GM23338 (cell line): ENCODE data around the gene ZNF223. TPM values are rescaled to one million over a fixed set of nuclear protein-coding genes. Genes with fewer than 3 reads are reported as not detected.
A peak's percentile ranks its signal among the peaks of the same experiment; 100 is the strongest.

Experiments
- ATAC-seq: fragments of 200-7000 bp; cut with Tn5 transposase; 3 replicates; pipeline ENCODE4 v1.9.1; 2020
- DNase-seq: peaks from one replicate; pipeline ENCODE4 v3.0.0-alpha.2; 2015; ENCODE audit warnings: low spot score
- H2AFZ ChIP-seq: fragments of 200-600 bp; sonication (generic); 2 replicates; pipeline ENCODE4 v1.8.0; 2016; ENCODE audit warnings: antibody characterized with exemption, mild to moderate bottlenecking, moderate library complexity
- H3F3A ChIP-seq: fragments of 200-600 bp; sonication (generic); replicated peaks from 2 replicates; pipeline ENCODE4 v1.8.0; 2017; ENCODE audit warnings: antibody characterized with exemption, mixed run types, low read depth
- H3K27ac ChIP-seq: fragments of 200-600 bp; sonication (generic); 2 replicates; pipeline ENCODE4 v1.6.1; 2016; ENCODE audit warnings: low read depth
- H3K27me3 ChIP-seq: fragments of 200-600 bp; sonication (generic); 2 replicates; pipeline ENCODE4 v1.8.0; 2016; ENCODE audit warnings: mild to moderate bottlenecking, mixed run types, moderate library complexity; ENCODE audit not compliant: insufficient read depth
- H3K36me3 ChIP-seq: fragments of 200-600 bp; sonication (generic); 2 replicates; pipeline ENCODE4 v1.8.0; 2016; ENCODE audit warnings: mild to moderate bottlenecking; ENCODE audit not compliant: insufficient read depth
- H3K4me1 ChIP-seq: fragments of 200-600 bp; sonication (generic); 2 replicates; pipeline ENCODE4 v1.8.0; 2016; ENCODE audit warnings: mild to moderate bottlenecking, moderate library complexity; ENCODE audit not compliant: insufficient read depth
- H3K4me2 ChIP-seq: fragments of 200-600 bp; sonication (generic); 2 replicates; pipeline ENCODE4 v1.7.1; 2017; ENCODE audit warnings: mixed run types
- H3K4me3 ChIP-seq: fragments of 200-600 bp; sonication (generic); 2 replicates; pipeline ENCODE4 v1.6.1; 2016; ENCODE audit warnings: mixed run types
- H3K79me2 ChIP-seq: fragments of 200-600 bp; sonication (generic); replicated peaks from 2 replicates; pipeline ENCODE4 v1.8.0; 2017; ENCODE audit warnings: mild to moderate bottlenecking; ENCODE audit not compliant: insufficient read depth
- H3K9me2 ChIP-seq: fragments of 200-600 bp; sonication (generic); 2 replicates; pipeline ENCODE4 v1.8.0; 2017; ENCODE audit not compliant: insufficient read depth
- H4K20me1 ChIP-seq: fragments of 200-600 bp; sonication (generic); replicated peaks from 2 replicates; pipeline ENCODE4 v1.8.0; 2017; ENCODE audit warnings: mild to moderate bottlenecking; ENCODE audit not compliant: insufficient read depth
- H3K27ac Mint-ChIP-seq: 2 replicates; pipeline ENCODE4 v1.8.0; 2020; ENCODE audit warnings: inconsistent platforms, mild to moderate bottlenecking, moderate library complexity, mixed read lengths
- H3K27me3 Mint-ChIP-seq: 3 replicates; pipeline ENCODE4 v1.8.0; 2022; ENCODE audit warnings: low read depth, mild to moderate bottlenecking, moderate library complexity, mixed read lengths, inconsistent platforms; ENCODE audit not compliant: insufficient read depth, poor library complexity
- H3K36me3 Mint-ChIP-seq: 3 replicates; pipeline ENCODE4 v1.8.0; 2021; ENCODE audit warnings: low read depth, mild to moderate bottlenecking, inconsistent platforms, moderate library complexity, mixed read lengths
- H3K4me1 Mint-ChIP-seq: 3 replicates; pipeline ENCODE4 v1.8.0; 2020; ENCODE audit warnings: mild to moderate bottlenecking, inconsistent platforms, mixed read lengths
- H3K4me3 Mint-ChIP-seq: 3 replicates; pipeline ENCODE4 v1.8.0; 2021; ENCODE audit warnings: moderate library complexity, mild to moderate bottlenecking, inconsistent platforms, mixed read lengths
- H3K9me3 Mint-ChIP-seq: 3 replicates; pipeline ENCODE4 v1.8.0; 2020; ENCODE audit warnings: moderate library complexity, mild to moderate bottlenecking, inconsistent platforms, mixed read lengths
- CREB1 ChIP-seq: fragments of 250-450 bp; sonication (Bioruptor Pico); IDR thresholded peaks from 2 replicates; pipeline ENCODE4 v1.5.0; 2020; ENCODE audit warnings: low read depth, mild to moderate bottlenecking, moderate library complexity
- CTCF ChIP-seq, 2 experiments: fragments of 200-600 bp in 1 of 2; sonication (generic) in 1 of 2; conservative IDR thresholded peaks; 2 replicates each; pipeline versions ENCODE4 v1.5.1 to v1.6.1; 2016 to 2017; ENCODE audit warnings: antibody characterized with exemption in 2 of 2, low read depth in 2 of 2, mild to moderate bottlenecking in 2 of 2, moderate library complexity in 1 of 2
- EZH2 ChIP-seq: fragments of 200-600 bp; sonication (generic); IDR thresholded peaks from one replicate; pipeline ENCODE4 v1.8.0; 2017; ENCODE audit warnings: antibody characterized with exemption, mild to moderate bottlenecking, low read depth; ENCODE audit not compliant: unreplicated experiment
- JUNB ChIP-seq: IDR thresholded peaks from one replicate; pipeline ENCODE4 v1.6.1; 2016; ENCODE audit warnings: antibody characterized with exemption; ENCODE audit not compliant: unreplicated experiment
- STAT1 ChIP-seq: IDR thresholded peaks from one replicate; pipeline ENCODE4 v1.6.1; 2016; ENCODE audit warnings: antibody characterized with exemption; ENCODE audit not compliant: unreplicated experiment
- ZNF331 ChIP-seq: fragments of 250-450 bp; sonication (Bioruptor Pico); IDR thresholded peaks from 2 replicates; pipeline ENCODE4 v1.5.0; 2020; ENCODE audit warnings: low read depth, mild to moderate bottlenecking, moderate library complexity
- ZNF462 ChIP-seq: fragments of 250-450 bp; sonication (Bioruptor Pico); IDR thresholded peaks from 2 replicates; pipeline ENCODE4 v1.5.0; 2020; ENCODE audit warnings: mild to moderate bottlenecking, moderate library complexity
- polyA plus RNA-seq: library from polyadenylated mRNA; unstranded; fragments of >200 nt; fragmentation: Nextera tagmentation; extraction: Ambion mirVana; gene quantifications from 2 replicates; pipeline ENCODE4 v1.2.1, GENCODE V29; 2016
- total RNA-seq: library from RNA; depleted of rRNA; stranded (reverse); fragments of >200 nt; shearing (Covaris generic); gene quantifications from 2 replicates; pipeline ENCODE4 v1.2.3, GENCODE V29; 2014

ZNF223 gene
- total and polyA plus RNA-seq, 2 experiments from 2014 or later = 3.3 to 5.8 TPM

DNA sequence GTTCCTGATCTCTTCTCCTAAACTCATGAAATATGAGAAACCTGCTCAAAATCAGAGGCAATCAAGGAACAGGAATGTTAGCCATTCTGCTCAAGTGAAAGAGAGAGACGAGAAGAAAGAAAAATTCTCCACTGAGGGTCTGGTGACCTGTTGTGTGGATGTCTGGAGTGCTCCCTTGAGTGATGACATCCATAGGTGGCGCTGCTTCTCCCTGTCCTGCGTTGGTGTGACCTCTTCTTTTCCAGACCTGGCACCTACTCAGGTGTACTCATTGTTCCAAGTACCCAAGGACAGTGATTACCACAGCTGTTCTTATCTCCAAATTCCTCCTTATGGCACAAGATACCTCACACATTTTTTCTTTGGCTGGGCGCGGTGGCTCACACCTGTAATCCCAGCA, 4.0 kb downstream of the ZNF223 start:
- Histone ChIP-seq H3F3A (no peaks in the 10 kb centered on the region), H3K4me2 (no peak overlapping the region), H3K4me3 (no peak overlapping the region), H4K20me1 (no peaks in the 10 kb centered on the region), H3K27ac (no peak overlapping the region), H3K27me3 (no peaks in the 10 kb centered on the region), H2AFZ (no peak overlapping the region), H3K4me1 (no peaks in the 10 kb centered on the region), H3K9me2 (no peaks in the 10 kb centered on the region), H3K36me3 (peaks cover 9% of the 10 kb centered on the region; the same call in 1 of the 2 replicates), H3K79me2 (peaks cover 7% of the 10 kb centered on the region)
- peak; percentile 37 for DNase-seq
- TF ChIP-seq JUNB (no peak), STAT1 (no peak), ZNF462 (CRISPR knock-in tag) (no peak), CREB1 (no peak), ZNF331 (CRISPR knock-in tag) (no peak), CTCF (conservative IDR thresholded peaks at IDR 0.05; ENCODE audit: low read depth in 2 of 2) (peak; percentile 37 to 65), EZH2 (no peak)
- ATAC-seq = no peak
- Mint-ChIP-seq H3K27me3 (peaks cover 7% of the 10 kb centered on the region), H3K9me3 (peaks cover 3% of the 10 kb centered on the region; the same call in 1 of the 3 replicates), H3K4me3 (no peak overlapping the region), H3K4me1 (peaks cover 1% of the 10 kb centered on the region; the same call in 2 of the 3 replicates), H3K27ac (no peak overlapping the region), H3K36me3 (peaks cover 43% of the 10 kb centered on the region)
